SK-MEL-5 (cell line): ENCODE measurements around the gene ABCB10. TPM values are rescaled to one million over a fixed set of nuclear protein-coding genes. Genes with fewer than 3 reads are reported as not detected.
"Not testable (repeated sequence)": the region's sequence is repeated elsewhere in the genome, so short reads cannot be mapped to it uniquely, and the experiment has no call there.

Source experiments
- DNase-seq: peaks from one replicate; pipeline ENCODE4 v3.0.0-alpha.2; 2016; ENCODE audit warnings: low read depth, low spot score
- in situ Hi-C: cut with HindIII; loops from 2 replicates; pipeline ENCODE4 v1.10.0; 2016; ENCODE audit warnings: low sequenced_read_pairs, high pct_unique_total_duplicates, low pct_unique_long_range_greater_than_20kb
- polyA plus RNA-seq, 2 experiments: library from polyadenylated mRNA; depleted of rRNA; stranded (reverse); fragments of >200 nt; gene quantifications; 2 replicates each; pipeline ENCODE4 v1.2.3, GENCODE V29; 2015
- total RNA-seq: library from RNA; depleted of rRNA; stranded (reverse); fragments of >200 nt; shearing (Covaris generic); gene quantifications from 2 replicates; pipeline ENCODE4 v1.2.3, GENCODE V29; 2014; rRNA removed

Gene ABCB10
- 17.8 and 20.0 TPM in 2 replicates for total RNA-seq
- 12.5 and 14.2 TPM in 2 replicates for polyA plus RNA-seq (2015; cell fraction: cytosol; rRNA removed)
- polyA plus RNA-seq (2015; cell fraction: nucleus; rRNA removed) = 16.3 and 20.3 TPM in 2 replicates

DNA sequence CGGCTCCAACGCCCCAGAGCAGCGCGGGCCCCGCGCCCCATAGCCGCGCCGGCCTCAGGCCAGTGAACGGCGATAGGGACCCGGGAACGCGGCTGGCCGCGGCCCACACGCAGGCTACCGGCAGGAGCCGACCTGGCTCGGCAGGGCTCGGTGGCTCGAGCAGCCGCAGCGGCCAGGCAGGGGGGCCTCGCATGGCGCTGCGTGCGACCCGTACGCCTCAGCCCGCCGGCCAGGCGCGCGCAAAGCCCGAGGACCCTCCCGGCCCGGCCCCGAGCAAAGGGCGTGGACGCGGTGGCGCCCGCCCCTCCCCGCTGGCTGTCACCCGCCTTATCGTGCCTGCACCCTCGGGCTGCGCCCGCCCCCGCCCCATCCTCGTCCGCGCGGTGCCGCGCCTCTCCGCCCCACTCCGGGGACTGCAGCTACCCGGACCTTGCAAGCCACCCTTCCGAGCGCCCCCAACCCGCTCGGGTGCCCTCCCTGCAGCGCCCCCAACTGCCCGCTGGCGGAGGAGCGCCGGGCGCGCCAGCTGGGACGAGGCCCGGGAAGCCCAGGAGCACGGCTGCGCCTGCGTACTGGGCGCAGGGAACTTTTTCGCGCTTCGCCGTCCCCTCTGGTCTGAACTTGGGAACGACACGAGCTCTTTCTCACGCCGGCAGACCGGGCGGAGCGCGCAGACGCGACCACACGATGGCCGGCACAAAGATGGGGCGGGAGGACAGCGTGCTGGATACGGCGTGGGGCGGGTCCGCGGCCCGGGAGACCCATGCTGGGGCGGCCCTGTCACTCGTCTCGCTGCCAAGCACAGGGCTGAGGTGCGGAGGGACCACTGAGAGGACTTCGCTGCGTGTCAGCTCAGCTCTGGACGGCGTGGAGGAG, at the start of gene ABCB10:
ABCB10 (minus strand) TSS at position 248 of the 876 bp plus-strand sequence; CDS start at position 193, 55 bp downstream.
- in situ Hi-C loops = no loop called here
- DNase-seq = peak; percentile 98

DNA sequence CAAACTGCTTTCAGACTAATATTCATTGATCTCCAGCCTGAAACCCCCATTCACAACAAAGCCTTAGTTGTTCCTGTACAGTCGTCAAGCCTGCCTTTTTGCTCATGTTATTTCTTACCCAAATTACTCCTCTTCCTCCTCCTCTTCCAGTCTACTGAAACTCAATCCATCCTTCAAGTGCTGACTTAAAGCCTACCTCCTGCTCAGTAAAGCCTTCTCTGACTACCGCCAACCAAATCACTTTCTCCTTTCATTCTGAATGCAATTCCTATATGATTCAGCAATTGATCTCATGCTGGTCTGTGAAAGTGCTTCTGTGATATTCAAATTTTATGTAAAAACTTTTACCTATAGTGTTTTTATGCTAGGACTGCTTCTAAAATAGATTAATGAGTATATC, 48.9 kb upstream of the ABCB10 start:
- in situ Hi-C loops = no loop called here
- no peak for DNase-seq

DNA sequence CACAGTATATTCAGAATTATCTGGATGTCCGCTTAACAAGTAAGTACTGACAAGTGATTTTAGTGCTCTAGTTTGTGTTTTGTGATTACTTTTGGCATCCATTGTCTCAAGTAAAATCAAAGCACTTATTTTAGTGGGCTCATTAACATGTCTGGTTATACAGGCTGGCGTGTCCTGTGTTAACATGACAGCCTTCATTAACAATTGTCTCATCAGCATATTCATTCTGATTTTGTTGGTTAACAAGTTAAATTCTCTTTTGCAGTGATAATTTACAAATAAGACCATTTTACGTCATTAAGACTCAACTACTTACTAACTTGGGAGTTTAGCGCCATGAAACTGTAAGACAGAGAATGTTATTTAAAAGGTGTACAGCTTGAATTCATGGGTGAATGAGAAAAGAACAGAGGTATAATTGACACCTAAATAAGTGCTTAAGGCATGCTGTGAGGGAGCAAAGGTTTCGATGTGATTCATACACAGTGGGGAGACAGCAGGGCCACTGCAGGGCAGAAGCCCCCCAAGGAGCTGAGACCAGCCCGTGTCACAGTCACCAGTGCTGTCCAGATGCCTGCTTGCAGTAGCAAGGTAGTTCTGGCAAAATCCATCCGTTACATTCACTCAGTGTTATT, 45.0 kb upstream of the ABCB10 start:
- in situ Hi-C loops = no loop called here
- DNase-seq = no peak

DNA sequence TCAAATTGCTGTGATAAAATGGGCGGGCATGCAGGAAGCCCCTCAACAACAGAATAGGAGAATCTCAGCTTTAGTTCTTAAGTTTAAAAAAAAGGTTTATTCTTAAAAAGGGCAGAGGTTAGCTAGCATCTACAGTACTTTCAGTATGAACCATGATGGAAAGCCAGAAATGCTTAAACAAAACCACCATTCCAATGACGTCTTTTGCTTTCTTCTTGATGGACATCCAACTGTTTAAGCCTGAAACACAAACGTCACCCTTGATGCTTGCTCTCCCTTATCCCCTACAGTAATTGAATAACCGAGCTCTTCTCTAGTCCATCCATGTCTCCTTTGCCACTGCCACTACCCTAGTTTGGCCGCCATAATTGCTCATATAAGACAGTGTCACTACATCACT, 41.7 kb upstream of the ABCB10 start:
- in situ Hi-C loops = no loop called here
- no peak for DNase-seq

DNA sequence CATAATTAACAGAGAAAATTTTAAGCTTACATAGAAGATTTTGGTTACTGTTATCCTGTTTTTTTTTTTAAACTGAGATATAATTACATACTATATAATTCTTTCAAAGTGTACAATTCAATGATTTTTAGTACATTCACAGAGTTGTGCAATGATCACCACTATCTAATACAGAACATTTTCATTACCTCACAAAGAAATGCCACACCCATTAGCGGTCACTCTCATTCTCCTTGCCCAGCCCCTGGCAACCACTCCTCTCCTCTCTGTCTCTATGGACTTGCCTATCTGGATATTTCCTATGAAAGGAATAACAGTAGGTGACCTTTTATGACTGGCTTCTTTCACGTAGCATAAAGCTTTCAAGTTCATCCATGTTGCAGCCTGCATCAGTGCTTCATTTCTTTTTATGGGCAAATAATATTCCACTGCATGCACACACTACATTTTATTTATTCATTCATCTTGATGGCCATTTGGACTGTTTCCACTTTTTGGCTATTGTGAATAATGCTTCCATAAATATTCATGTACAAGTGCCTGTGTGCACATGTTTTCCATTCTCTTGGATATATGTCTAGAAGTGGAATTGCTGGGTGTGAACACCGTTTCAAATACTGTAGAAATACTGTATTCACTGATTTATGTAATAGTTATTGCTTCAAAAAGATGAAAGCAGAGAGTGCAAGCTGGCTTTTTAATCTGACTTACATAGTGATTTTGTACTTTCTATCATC, 40.9 kb upstream of the ABCB10 start:
- in situ Hi-C loops = no loop called here
- no peak for DNase-seq

DNA sequence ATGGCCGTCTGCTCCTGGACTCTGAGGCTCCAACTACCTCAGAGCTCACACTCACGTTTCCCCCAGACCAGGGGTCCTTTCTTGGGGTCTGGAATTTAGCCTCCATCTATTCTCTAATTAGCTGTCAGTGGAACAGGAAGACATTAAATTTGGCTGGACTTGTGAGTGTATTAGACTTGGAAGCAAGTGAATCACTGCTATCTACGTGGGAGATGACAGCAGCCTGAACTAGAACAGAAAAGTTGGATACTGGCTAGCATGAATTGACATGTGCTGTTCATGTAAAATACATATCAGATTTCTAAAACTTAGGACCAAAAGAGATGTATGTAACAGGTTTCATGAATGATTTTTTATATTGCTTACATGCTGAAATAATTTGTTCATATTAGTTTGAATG, 39.4 kb upstream of the ABCB10 start:
- no peak for DNase-seq
- in situ Hi-C loops = no loop called here

DNA sequence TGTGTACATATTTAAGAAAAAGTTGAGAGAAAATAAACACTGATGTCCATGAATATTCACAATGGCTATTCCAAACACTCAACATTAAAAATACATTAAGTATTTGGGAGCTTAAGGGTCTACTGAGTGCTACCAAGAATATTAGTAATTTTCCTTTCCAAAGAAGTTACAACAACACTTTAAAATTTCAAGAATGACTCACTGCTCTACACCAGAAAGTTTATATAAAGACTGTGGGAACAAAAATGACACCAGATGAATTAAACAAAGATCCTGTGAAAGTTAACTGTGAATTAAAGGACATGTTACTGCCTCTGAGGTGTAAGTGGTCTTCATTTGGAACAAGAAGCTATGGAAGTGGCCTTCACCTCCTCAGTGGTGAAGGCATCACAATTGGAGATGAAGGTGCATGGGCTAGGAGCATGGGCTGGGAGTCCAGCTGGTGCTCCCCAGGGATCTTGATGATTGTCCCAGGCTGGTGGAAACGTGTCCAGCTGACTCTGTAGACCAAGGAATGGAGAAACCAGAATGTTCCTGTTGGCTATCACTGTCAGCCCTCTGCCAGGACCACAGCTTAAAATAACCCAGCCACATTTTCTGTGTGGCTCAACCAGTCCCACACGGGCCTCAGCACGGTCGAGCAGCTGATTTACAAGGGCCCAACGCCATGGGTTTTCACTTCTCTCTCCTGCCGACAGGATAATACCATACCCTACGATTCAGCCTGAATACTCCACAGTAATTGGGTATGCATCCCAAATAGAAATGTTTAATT, 38.6 kb upstream of the ABCB10 start:
- DNase-seq = no peak
- in situ Hi-C loops = no loop called here

DNA sequence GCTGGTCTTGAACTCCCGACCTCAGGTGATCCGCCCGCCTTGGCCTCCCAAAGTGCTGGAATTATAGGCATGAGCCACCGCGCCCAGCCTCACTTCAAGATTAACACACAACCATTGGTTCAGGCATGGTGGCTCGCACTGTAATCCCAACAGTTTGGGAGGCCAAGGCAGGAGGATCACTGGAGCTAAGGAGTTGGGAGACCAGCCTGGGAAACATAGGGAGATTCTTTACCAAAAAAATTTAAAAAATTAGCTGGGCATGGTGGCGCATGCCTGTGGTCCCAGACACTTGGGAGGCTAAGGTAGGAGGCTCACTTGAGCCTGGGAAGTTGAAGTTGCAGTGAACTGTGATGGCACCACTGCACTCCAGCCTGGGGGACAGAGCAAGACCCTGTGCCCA, 37.4 kb upstream of the ABCB10 start:
- in situ Hi-C loops, DNase-seq: not testable (repeated sequence)

DNA sequence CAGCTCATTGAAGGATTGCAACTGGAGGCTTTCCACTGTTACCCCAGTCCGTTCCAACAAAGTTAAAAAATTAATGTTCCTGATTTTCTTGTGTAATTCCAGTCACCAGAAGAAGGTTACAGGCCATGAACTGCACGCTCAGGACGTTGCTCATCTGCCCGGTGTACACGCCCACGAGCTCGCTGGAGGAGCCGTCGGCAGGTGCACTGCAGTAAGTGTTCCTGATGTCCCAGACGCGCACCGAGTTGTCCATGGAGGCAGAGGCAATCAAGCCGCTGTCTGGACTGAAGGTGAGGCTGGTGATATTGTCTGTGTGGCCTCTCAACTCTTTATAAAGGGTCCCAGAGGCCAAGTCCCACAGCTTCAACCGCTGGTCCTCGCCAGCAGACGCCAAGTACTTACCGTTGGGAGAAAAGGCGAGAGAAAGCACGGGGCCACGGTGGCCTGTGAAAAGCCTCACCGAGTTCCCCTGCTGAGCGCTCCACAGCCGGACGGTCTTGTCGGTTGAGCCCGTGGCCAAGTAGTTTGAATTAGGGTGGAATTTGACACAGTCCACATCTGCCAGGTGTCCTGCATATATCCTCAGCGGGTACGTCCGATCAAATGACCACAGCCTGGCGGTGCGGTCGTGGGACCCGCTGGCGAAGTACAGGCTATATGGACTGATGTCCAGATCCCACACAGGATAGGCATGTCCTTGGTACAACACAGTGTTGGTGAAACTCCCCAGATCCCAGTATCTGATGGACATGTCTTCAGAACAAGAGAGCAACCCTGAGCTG, 35.9 kb upstream of the ABCB10 start:
- in situ Hi-C loops = no loop called here

DNA sequence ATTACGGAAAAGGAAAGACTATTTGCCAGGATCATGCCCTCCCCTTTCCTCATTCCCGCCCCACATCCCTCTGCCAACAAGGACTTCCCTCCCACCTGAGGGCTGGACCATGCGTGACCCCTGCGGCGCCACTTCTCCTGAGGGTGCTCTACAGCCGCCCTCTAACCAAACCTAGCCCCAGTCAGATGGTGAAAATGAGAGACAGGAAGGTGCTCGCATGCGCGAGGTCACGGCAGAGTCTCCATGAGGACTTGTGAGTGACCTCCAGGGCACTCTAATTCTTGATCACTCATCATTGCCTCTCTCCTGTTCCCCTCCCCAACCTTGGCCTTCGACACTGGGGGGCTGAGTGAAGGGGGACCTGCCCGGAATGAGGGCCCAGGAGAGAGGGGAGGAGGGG, 35.3 kb upstream of the ABCB10 start:
- DNase-seq = no peak
- in situ Hi-C loops = no loop called here

More for the DNA sequence above, 35.9 kb upstream of the ABCB10 start:
- no peak for DNase-seq

DNA sequence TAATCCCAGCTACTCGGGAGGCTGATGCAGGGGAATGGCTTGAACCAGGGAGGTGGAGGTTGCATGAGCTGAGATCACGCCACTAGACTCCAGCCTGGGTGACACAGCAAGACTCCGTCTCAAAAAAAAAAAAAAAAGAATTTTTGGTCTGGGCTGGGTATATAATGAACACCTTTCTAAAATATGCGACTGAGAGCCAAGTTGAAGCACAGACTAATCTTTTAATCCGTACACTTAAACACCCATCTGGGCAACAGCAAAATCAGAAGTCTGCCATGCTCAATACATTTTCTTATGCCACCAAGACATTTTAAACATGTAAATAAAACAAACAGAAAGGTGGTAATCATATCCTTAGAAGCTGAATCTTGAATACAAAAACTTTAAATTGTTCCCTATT, 31.6 kb upstream of the ABCB10 start:
- DNase-seq = no peak

DNA sequence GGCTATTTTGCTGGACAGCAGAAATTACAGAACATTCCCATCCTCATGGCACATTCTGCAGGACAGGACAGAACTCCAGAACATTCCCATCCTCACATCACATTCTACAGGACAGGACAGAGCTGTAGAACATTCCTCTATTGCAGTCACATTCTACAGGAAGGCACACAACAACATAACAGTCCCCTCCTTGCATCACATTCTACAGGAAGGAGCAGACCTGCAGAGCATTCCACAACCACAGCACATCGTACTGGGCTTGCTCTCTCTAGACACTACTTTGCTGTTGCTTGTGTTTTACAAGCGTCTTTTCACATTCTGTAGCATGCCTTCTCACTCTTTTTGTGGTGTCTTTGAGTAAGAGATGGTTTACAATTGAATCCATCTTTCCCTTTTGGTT, 26.8 kb upstream of the ABCB10 start:
- DNase-seq = no peak
- in situ Hi-C loops = no loop called here

More for the DNA sequence above, 31.6 kb upstream of the ABCB10 start:
- in situ Hi-C loops = no loop called here

DNA sequence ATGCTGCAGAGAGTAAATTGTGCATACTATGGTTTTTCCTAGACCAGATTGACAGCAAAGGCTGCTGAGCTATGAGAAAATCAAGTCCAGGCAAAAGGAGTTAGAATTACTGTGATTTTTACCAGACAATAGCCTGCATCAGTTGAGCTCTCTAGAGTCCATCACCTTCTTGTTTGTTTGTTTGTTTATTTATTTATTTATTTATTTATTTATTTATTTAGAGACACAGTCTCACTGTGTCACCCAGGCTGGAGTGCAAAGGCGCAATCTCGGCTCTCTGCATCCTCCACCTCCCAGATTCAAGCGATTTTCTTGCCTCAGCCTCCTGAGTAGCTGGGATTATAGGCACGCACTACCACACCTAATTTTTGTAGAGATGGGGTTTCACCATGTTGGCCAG, 24.2 kb upstream of the ABCB10 start:
- no peak for DNase-seq
- in situ Hi-C loops = no loop called here

DNA sequence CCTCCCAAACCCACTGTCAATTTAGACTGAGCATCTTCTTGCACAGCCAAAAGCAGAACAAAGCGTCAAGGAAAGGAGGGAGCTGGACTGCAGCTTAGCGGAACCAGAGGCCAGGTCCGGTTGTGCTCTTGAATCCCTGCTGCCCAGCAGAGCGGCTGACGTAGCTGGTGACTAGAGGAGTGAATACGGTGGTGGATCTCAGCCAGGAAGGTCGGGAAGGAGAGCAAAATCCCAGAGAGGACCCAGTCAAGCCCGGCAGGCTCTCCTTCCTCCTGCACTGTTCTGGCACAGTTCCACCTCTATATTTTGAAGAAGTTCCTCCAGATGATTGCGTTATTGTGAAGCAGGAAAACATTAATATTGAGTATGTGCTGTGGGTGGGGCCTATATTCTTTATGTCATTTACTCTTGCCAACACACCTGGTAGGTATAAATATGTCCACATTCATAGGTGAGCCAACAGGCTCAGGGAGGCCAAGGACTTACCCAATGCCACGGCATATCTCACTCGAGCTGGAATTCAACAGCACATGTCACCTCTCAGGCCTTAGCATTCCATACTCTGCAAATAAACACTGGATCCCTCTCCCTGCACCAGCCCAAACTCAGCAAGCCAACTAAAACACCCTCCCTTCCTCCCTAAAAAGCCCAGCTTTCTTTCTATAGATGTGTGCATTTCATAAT, 23.6 kb upstream of the ABCB10 start:
- DNase-seq = no peak
- in situ Hi-C loops = no loop called here

DNA sequence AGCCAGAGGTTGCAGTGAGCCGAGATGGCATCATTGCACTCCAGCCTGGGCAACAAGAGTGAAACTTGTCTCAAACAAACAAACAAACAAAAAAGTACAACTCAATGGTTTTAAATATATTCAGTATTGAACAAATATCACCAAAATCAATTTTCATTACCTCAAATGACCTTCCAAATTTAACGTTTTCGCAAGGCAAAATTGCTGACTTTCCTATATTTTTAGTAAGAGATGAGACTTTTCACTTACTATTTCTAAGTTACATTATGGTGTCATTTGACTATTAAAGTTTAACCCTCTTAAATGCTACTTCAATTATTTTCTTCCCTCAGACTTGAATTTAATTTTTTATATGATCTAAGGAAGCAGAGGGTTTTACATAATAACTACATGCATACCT, 23.0 kb upstream of the ABCB10 start:
- in situ Hi-C loops = no loop called here
- DNase-seq = no peak

DNA sequence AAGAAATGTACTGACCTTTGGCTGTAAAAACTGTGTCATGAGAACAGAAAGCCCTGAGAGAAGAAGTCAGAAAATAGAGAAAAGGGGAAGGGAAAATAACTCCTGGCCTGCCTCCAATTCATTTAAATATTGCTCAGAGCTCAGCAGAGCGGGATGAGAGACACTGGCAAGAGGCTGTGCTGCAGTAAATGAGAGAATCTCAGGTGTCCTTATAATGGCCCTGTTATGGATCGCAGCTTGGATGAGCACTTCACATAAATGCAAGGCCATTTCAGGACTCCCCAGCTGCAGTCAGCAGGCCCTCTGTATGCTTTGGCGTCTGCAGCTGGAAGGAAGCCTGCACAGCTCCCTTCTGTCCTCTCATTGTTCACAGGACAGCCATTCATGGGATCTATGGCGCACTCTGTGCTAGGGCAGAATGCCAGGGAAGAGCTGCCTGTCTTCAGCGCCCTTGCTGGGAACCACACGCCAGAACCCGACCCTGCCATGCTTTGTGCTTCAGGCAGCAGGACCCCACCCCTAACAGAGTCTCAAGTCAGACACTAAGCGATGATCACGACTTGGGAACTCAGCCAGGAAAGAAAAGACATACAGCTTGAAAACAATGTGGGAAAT, 20.7 kb upstream of the ABCB10 start:
- in situ Hi-C loops = no loop called here
- peak; percentile 89 for DNase-seq
